Measurements from ENCODE around the gene UBA52. TPM values are rescaled to one million over a fixed set of nuclear protein-coding genes. Genes with fewer than 3 reads are reported as not detected.

UBA52 gene
- total RNA-seq, 1 experiment from 2014 or later, result 1,108 TPM

DNA sequence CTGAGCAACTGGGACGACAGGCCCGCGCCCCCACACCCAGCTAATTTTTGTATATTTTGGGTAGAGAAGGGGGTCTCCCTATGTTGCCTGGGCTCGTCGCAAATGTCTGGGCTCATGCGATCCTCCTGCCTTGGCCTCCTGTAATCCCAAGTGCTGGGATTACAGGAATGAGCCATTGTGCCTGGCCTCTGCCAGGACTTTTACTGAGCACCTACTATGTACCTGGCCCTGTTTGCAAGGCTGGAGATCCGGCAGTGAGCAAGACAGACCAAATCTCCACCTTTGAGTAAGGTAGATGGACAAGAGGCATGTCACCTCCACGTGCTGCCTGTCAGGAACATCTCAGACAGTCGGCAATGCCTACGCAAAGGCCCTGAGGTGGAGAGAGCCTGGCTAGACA lies 35.2 kb upstream of the UBA52 start:
- no peaks in the 10 kb centered on the region for H3K79me2 ChIP-seq (ENCODE audit: low read length)
- H3K36me3 ChIP-seq (ENCODE audit: low read depth, low read length), result peaks cover 8% of the 10 kb centered on the region; the same call in 1 of the 2 replicates
- TF ChIP-seq, protein P1, sequence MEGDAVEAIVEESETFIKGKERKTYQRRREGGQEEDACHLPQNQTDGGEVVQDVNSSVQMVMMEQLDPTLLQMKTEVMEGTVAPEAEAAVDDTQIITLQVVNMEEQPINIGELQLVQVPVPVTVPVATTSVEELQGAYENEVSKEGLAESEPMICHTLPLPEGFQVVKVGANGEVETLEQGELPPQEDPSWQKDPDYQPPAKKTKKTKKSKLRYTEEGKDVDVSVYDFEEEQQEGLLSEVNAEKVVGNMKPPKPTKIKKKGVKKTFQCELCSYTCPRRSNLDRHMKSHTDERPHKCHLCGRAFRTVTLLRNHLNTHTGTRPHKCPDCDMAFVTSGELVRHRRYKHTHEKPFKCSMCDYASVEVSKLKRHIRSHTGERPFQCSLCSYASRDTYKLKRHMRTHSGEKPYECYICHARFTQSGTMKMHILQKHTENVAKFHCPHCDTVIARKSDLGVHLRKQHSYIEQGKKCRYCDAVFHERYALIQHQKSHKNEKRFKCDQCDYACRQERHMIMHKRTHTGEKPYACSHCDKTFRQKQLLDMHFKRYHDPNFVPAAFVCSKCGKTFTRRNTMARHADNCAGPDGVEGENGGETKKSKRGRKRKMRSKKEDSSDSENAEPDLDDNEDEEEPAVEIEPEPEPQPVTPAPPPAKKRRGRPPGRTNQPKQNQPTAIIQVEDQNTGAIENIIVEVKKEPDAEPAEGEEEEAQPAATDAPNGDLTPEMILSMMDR (conservative IDR thresholded peaks at IDR 0.05; ENCODE audit: low read depth, low read length), result no peak
- no peak for TF ChIP-seq EZH2phosphoT487 (IDR thresholded peaks at IDR 0.05; ENCODE audit: borderline replicate concordance, low read length)
- no peak for TF ChIP-seq EZH2 (IDR thresholded peaks at IDR 0.05; ENCODE audit: low read length, unreplicated experiment)
- H3K4me1 ChIP-seq (ENCODE audit: insufficient read depth, low read length), result no peaks in the 10 kb centered on the region
- no peak for DNase-seq
- no peaks in the 10 kb centered on the region for H3F3A ChIP-seq (ENCODE audit: low read length, unreplicated experiment)
- CTCF ChIA-PET, result no interaction called here
- no peak overlapping the region for H3K4me3 ChIP-seq (ENCODE audit: low read length)
- no peak overlapping the region for H3K27ac ChIP-seq (ENCODE audit: low read length)
- no TSS peak for BruUV-seq (replicated peaks)
- no peaks in the 10 kb centered on the region for H3K9me2 ChIP-seq (replicated peaks; ENCODE audit: low read length)
- H2AFZ ChIP-seq (ENCODE audit: low read length), result no peak overlapping the region
- no peaks in the 10 kb centered on the region for H3K27me3 ChIP-seq (ENCODE audit: low read length)
- H4K20me1 ChIP-seq (ENCODE audit: low read length), result no peaks in the 10 kb centered on the region
- H3K9me3 ChIP-seq (ENCODE audit: low read length), result no peaks in the 10 kb centered on the region
- no peak overlapping the region for H3K4me2 ChIP-seq (ENCODE audit: low read length)
- POLR2A ChIA-PET (ENCODE audit: unreplicated experiment), result no interaction called here
- ATAC-seq, result no peak
- intact Hi-C loops (cut with micrococcal nuclease), result no loop called here
- no peak overlapping the region for H3K9ac ChIP-seq (ENCODE audit: low read length)

DNA sequence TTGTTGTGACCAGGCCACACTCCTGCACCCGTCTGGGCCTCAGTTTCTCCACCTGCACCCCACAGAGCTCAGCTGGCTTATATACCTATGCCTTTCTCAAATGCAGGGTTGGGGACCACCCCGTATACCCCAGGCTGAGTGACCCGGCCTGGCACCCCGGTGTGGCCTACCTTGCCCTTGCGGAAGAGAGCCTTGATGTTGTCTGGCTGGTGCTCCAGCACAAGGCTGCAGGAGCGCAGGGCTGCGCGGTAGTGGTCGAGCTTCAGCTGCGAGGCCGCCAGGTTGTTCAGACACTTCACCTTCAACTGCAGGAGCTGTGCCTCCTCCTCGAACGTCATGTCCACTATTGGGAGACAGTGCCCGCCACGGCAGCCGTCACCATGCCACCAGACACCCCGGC lies 34.2 kb upstream of the UBA52 start:
- H4K20me1 ChIP-seq (ENCODE audit: low read length), result no peaks in the 10 kb centered on the region
- H3K4me3 ChIP-seq (ENCODE audit: low read length), result no peak overlapping the region
- no peak overlapping the region for H3K4me2 ChIP-seq (ENCODE audit: low read length)
- no peaks in the 10 kb centered on the region for H3K27me3 ChIP-seq (ENCODE audit: low read length)
- no peaks in the 10 kb centered on the region for H3K9me2 ChIP-seq (replicated peaks; ENCODE audit: low read length)
- H3K9me3 ChIP-seq (ENCODE audit: low read length), result no peaks in the 10 kb centered on the region
- BruUV-seq (replicated peaks), result no TSS peak
- H3K79me2 ChIP-seq (ENCODE audit: low read length), result peaks cover 9% of the 10 kb centered on the region
- no peaks in the 10 kb centered on the region for H3F3A ChIP-seq (ENCODE audit: low read length, unreplicated experiment)
- no peak overlapping the region for H3K9ac ChIP-seq (ENCODE audit: low read length)
- intact Hi-C loops (cut with micrococcal nuclease), result no loop called here
- POLR2A ChIA-PET (ENCODE audit: unreplicated experiment), result no interaction called here
- peaks cover 8% of the 10 kb centered on the region; the same call in 1 of the 2 replicates for H3K36me3 ChIP-seq (ENCODE audit: low read depth, low read length)
- TF ChIP-seq, protein P1 (conservative IDR thresholded peaks at IDR 0.05; ENCODE audit: low read depth, low read length), result no peak
- TF ChIP-seq EZH2 (IDR thresholded peaks at IDR 0.05; ENCODE audit: low read length, unreplicated experiment) (no peak), EZH2phosphoT487 (IDR thresholded peaks at IDR 0.05; ENCODE audit: borderline replicate concordance, low read length) (no peak)
- H3K4me1 ChIP-seq (ENCODE audit: insufficient read depth, low read length), result peaks cover 5% of the 10 kb centered on the region; the same call in 1 of the 2 replicates
- DNase-seq (no peak), ATAC-seq (no peak)
- no peak overlapping the region for H3K27ac ChIP-seq (ENCODE audit: low read length)
- no peak overlapping the region for H2AFZ ChIP-seq (ENCODE audit: low read length)
- CTCF ChIA-PET, result no interaction called here

DNA sequence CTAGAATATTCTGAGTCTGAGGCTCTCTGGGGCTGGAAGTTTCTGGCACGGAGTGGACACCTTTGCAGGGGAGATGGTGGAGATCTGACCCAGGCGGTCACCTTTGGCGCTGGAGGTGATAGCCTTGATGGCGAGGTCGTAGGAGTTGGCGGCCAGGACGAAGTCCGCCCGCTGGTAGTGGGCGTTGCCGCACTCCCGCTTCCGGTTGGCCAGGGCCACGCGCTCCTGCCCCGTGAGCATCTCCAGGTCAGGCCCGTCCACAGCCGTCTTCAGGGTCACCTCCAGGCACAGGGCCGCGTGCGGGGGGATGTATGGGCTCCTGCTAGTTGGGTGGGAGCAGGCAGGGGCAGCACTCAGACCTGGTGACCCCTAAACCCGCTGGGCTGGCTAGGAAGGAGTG lies 33.5 kb upstream of the UBA52 start:
- DNase-seq (no peak), ATAC-seq (no peak)
- no peak overlapping the region for H3K27ac ChIP-seq (ENCODE audit: low read length)
- no peaks in the 10 kb centered on the region for H3K27me3 ChIP-seq (ENCODE audit: low read length)
- H2AFZ ChIP-seq (ENCODE audit: low read length), result no peak overlapping the region
- ChIA-PET POLR2A (ENCODE audit: unreplicated experiment) (interaction anchor here (0.6 kb wide), 1 partner anchor 20 kb away, joined by 5 read pairs; the partner anchor contains the start of gene KXD1), CTCF (no interaction called here)
- no peak for TF ChIP-seq EZH2phosphoT487 (IDR thresholded peaks at IDR 0.05; ENCODE audit: borderline replicate concordance, low read length)
- TF ChIP-seq, protein P1 (conservative IDR thresholded peaks at IDR 0.05; ENCODE audit: low read depth, low read length), result no peak
- TF ChIP-seq EZH2 (IDR thresholded peaks at IDR 0.05; ENCODE audit: low read length, unreplicated experiment), result no peak
- H3K36me3 ChIP-seq (ENCODE audit: low read depth, low read length), result peaks cover 8% of the 10 kb centered on the region; the same call in 1 of the 2 replicates
- H3K9me3 ChIP-seq (ENCODE audit: low read length), result no peaks in the 10 kb centered on the region
- no TSS peak for BruUV-seq (replicated peaks)
- H3K4me1 ChIP-seq (ENCODE audit: insufficient read depth, low read length), result peaks cover 7% of the 10 kb centered on the region; the same call in 1 of the 2 replicates
- no peaks in the 10 kb centered on the region for H3F3A ChIP-seq (ENCODE audit: low read length, unreplicated experiment)
- intact Hi-C loops (cut with micrococcal nuclease), result no loop called here
- no peak overlapping the region for H3K4me2 ChIP-seq (ENCODE audit: low read length)
- H4K20me1 ChIP-seq (ENCODE audit: low read length), result no peaks in the 10 kb centered on the region
- no peak overlapping the region for H3K9ac ChIP-seq (ENCODE audit: low read length)
- no peak overlapping the region for H3K4me3 ChIP-seq (ENCODE audit: low read length)
- H3K79me2 ChIP-seq (ENCODE audit: low read length), result peaks cover 11% of the 10 kb centered on the region
- H3K9me2 ChIP-seq (replicated peaks; ENCODE audit: low read length), result no peaks in the 10 kb centered on the region

Measured in PC-3 (cell line).